ENCODE data around the gene PDGFRB. TPM values are rescaled to one million over a fixed set of nuclear protein-coding genes. Genes with fewer than 3 reads are reported as not detected.

The PDGFRB gene
- total RNA-seq: 86.6 TPM

DNA sequence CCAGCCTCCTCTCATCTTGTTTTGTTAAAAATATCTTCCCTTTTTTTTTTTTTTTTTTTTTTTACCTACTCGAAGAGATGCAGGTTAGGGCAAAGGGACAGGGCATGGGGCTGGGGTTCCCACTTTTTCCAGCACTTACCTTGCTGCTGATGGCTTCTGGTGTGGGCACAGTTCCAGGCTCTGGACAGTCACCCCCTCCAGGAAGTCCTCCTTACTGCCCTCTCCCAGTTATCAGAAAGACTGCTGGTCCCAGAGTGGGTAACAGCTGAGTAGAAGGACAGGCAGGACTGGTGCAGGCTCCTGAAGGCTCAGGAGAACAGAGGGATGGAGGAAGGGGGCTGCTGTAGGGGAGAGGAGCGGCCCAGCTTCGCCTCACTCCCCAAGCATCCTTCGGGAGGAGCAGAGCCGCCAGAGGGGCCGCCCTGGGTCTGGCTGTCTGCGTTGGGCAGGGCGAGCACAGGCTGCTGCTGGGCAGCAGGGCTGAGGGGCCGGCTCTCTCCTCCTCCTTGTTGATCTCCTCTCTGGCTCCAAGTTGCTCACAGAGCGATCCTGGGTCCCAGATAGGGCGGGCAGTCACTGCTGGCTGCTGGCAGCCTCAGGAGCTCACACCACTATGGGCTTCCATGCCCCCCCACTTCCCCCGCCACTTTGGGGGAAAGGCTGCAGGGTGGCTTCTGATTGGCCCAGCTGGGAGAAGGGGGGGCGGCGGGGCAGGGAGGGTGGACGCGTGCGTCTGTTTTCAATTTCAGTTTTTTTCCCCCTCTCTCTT lies at the start of gene PDGFRB:
PDGFRB (minus strand) TSS at position 588 of the 769 bp plus-strand sequence. CDS start 18,798 bp downstream, outside the sequence.
- Histone ChIP-seq H3K27me3 (ENCODE audit: control insufficient read depth in 3 of 3, insufficient read depth in 3 of 3, low read length in 3 of 3) (peaks cover 0 to 4% (median 0%) of the 10 kb centered on the region in 3 donors), H3K4me3 (ENCODE audit: low read length in 3 of 3) (peak within 1 kb of the TSS; percentile 59 to 77 (median 76)), H3K36me3 (ENCODE audit: control insufficient read depth in 3 of 3, insufficient read depth in 3 of 3, low read length in 3 of 3) (peaks cover 0 to 12% (median 5%) of the 10 kb centered on the region in 3 donors), H3K4me1 (ENCODE audit: control insufficient read depth in 3 of 3, insufficient read depth in 3 of 3, low read length in 3 of 3) (peaks cover 19 to 31% (median 31%) of the 10 kb centered on the region in 3 donors), H3K9ac (ENCODE audit: low read depth in 1 of 3, low read length in 3 of 3) (peak within 1 kb of the TSS; percentile 60 to 85 (median 61)), H3K27ac (ENCODE audit: low read depth, low read length) (peak within 1 kb of the TSS; percentile 82), H3K9me3 (ENCODE audit: control insufficient read depth in 3 of 3, low read length in 3 of 3) (no peaks in the 10 kb centered on the region)

DNA sequence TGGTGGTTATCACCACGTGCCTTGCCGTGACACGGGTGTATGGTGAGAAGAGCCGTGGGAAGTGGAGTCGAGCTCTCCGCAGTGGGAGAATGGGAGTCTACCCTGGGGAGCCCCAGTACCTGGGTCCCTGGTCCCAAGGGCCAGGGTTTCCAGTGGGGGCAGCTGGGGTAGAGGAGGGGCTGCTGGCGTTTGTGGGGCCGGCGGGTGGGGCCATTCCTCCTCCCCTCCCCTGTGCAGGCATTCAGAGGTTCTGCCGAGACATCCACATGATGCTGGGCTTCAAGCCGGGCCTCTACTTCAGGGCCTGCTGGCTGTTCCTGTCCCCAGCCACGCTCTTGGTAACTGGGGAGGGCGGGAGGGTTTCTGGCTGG lies 48.9 kb upstream of the PDGFRB start:
- no peak overlapping the region for H3K4me3 ChIP-seq (ENCODE audit: low read length in 3 of 3)
- no peak overlapping the region for H3K27ac ChIP-seq (ENCODE audit: low read depth, low read length)
- no peaks in the 10 kb centered on the region for H3K36me3 ChIP-seq (ENCODE audit: control insufficient read depth in 3 of 3, insufficient read depth in 3 of 3, low read length in 3 of 3)
- H3K4me1 ChIP-seq (ENCODE audit: control insufficient read depth in 3 of 3, insufficient read depth in 3 of 3, low read length in 3 of 3): no peaks in the 10 kb centered on the region
- H3K9me3 ChIP-seq (ENCODE audit: control insufficient read depth in 3 of 3, low read length in 3 of 3): no peaks in the 10 kb centered on the region
- no peak overlapping the region for H3K9ac ChIP-seq (ENCODE audit: low read depth in 1 of 3, low read length in 3 of 3)
- no peaks in the 10 kb centered on the region for H3K27me3 ChIP-seq (ENCODE audit: control insufficient read depth in 3 of 3, insufficient read depth in 3 of 3, low read length in 3 of 3)

DNA sequence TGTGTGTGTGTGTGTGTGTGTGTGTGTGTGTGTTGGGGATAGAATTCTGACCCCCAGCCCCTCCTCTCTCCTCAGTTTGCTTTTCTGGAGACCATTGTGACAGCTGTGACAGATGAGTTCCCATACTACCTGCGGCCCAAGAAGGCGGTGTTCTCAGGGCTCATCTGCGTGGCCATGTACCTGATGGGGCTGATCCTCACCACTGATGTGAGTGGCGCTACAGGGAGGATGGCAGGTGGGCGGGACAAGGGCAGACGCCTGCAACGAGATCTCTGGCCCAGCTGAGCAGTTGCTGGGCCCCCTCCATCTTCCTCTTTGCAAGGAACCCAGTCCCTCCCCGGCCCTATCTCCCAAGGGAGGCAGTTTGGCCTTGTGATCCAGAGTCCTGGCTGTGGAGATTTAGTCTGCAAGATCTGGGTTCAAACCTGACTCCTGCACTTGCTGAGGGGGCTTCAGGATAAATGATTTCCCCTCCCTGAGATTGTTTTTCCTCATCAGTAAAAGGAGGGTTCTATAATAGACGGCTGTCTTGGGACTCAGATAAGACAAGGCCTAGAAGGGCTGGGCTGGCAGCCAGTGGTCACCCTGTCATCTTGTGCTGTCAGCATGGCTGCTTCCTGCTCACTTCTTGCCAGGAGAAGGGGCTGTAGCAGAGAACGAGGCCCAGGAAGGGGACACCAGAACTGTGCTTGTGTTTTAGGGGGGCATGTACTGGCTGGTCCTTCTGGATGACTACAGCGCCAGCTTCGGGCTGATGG lies 48.4 kb upstream of the PDGFRB start:
- Histone ChIP-seq H3K4me1 (ENCODE audit: control insufficient read depth in 3 of 3, insufficient read depth in 3 of 3, low read length in 3 of 3) (no peaks in the 10 kb centered on the region), H3K36me3 (ENCODE audit: control insufficient read depth in 3 of 3, insufficient read depth in 3 of 3, low read length in 3 of 3) (no peaks in the 10 kb centered on the region), H3K9ac (ENCODE audit: low read depth in 1 of 3, low read length in 3 of 3) (no peak overlapping the region), H3K27ac (ENCODE audit: low read depth, low read length) (no peak overlapping the region), H3K9me3 (ENCODE audit: control insufficient read depth in 3 of 3, low read length in 3 of 3) (no peaks in the 10 kb centered on the region), H3K4me3 (ENCODE audit: low read length in 3 of 3) (no peak overlapping the region), H3K27me3 (ENCODE audit: control insufficient read depth in 3 of 3, insufficient read depth in 3 of 3, low read length in 3 of 3) (no peaks in the 10 kb centered on the region)

DNA sequence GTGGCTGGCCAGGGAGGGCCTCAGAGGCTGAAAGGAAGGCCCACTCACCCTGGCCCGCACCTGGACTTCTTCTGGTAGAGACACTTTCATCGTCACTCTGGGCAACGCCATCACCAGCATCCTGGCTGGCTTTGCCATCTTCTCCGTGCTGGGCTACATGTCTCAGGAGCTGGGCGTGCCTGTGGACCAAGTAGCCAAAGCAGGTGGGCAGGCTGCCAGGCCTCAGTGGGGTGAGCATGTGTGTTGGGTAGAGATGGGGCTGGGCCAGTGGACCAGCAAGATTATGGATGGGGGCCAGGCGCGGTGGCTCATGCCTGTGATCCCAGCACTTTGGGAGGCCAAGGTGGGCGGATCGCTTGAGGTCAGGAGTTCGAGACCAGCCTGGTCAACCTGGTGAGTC lies 46.9 kb upstream of the PDGFRB start:
- H3K27ac ChIP-seq (ENCODE audit: low read depth, low read length): no peak overlapping the region
- H3K9ac ChIP-seq (ENCODE audit: low read depth in 1 of 3, low read length in 3 of 3): no peak overlapping the region
- no peaks in the 10 kb centered on the region for H3K9me3 ChIP-seq (ENCODE audit: control insufficient read depth in 3 of 3, low read length in 3 of 3)
- no peaks in the 10 kb centered on the region for H3K36me3 ChIP-seq (ENCODE audit: control insufficient read depth in 3 of 3, insufficient read depth in 3 of 3, low read length in 3 of 3)
- H3K27me3 ChIP-seq (ENCODE audit: control insufficient read depth in 3 of 3, insufficient read depth in 3 of 3, low read length in 3 of 3): no peaks in the 10 kb centered on the region
- H3K4me3 ChIP-seq (ENCODE audit: low read length in 3 of 3): no peak overlapping the region
- H3K4me1 ChIP-seq (ENCODE audit: control insufficient read depth in 3 of 3, insufficient read depth in 3 of 3, low read length in 3 of 3): no peaks in the 10 kb centered on the region

DNA sequence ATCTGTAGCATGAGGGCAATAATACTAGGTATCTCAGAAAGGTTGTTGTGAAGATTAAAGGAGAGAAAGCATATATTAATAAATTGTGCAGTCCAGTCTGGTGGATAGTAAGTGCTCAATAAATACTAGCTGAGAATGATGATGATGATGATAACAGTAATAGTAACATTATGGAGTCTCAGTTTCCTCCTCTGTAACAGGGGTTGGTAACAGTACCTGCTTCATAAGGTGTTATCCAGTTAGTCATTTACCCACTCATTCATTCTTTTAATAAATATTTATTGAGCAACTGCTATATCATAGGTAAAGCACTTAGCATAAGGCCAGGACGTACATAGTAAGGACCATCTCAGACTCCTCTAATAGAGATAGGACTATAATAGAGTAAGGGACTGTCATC lies 41.8 kb upstream of the PDGFRB start:
- Histone ChIP-seq H3K4me3 (ENCODE audit: low read length in 3 of 3) (no peak overlapping the region), H3K27ac (ENCODE audit: low read depth, low read length) (no peak overlapping the region), H3K4me1 (ENCODE audit: control insufficient read depth in 3 of 3, insufficient read depth in 3 of 3, low read length in 3 of 3) (peaks cover 0 to 7% (median 5%) of the 10 kb centered on the region in 3 donors), H3K27me3 (ENCODE audit: control insufficient read depth in 3 of 3, insufficient read depth in 3 of 3, low read length in 3 of 3) (no peaks in the 10 kb centered on the region), H3K9ac (ENCODE audit: low read depth in 1 of 3, low read length in 3 of 3) (no peak overlapping the region), H3K36me3 (ENCODE audit: control insufficient read depth in 3 of 3, insufficient read depth in 3 of 3, low read length in 3 of 3) (no peaks in the 10 kb centered on the region), H3K9me3 (ENCODE audit: control insufficient read depth in 3 of 3, low read length in 3 of 3) (no peaks in the 10 kb centered on the region)

DNA sequence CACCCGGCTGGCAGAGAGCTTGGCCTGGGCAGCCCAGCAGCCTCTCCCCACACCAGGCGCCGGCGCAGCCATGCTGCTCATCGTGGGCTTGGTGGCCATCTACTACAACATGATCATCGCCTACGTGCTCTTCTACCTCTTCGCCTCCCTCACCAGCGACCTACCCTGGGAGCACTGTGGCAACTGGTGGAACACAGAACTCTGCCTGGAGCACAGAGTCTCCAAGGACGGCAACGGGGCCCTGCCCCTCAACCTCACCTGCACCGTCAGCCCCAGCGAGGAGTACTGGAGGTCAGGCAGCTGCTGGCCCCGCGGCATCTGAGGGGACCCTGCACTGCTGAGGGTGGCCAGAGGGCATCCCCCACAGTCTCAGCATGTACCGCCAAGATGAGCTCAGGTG lies 41.3 kb upstream of the PDGFRB start:
- Histone ChIP-seq H3K27ac (ENCODE audit: low read depth, low read length) (no peak overlapping the region), H3K27me3 (ENCODE audit: control insufficient read depth in 3 of 3, insufficient read depth in 3 of 3, low read length in 3 of 3) (no peaks in the 10 kb centered on the region), H3K4me1 (ENCODE audit: control insufficient read depth in 3 of 3, insufficient read depth in 3 of 3, low read length in 3 of 3) (peaks cover 0 to 7% (median 5%) of the 10 kb centered on the region in 3 donors), H3K9me3 (ENCODE audit: control insufficient read depth in 3 of 3, low read length in 3 of 3) (no peaks in the 10 kb centered on the region), H3K4me3 (ENCODE audit: low read length in 3 of 3) (no peak overlapping the region), H3K36me3 (ENCODE audit: control insufficient read depth in 3 of 3, insufficient read depth in 3 of 3, low read length in 3 of 3) (no peaks in the 10 kb centered on the region), H3K9ac (ENCODE audit: low read depth in 1 of 3, low read length in 3 of 3) (no peak overlapping the region)

DNA sequence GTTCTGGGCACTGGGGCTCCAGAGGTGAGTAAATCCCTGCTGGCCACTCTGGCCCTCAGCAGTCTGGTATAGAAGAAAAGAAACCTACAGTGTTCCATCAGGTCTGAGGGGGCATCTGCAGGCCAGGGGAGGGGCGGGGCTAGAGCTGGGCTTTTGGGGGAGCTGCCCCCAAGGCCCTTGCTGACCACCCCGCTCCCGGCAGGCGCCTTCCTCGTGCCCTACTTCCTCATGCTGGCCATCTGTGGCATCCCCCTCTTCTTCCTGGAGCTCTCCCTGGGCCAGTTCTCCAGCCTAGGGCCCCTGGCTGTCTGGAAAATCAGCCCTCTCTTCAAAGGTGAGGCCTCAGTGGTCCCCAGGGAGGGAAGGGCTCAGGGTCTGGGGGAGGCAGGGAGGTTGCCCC lies 40.9 kb upstream of the PDGFRB start:
- Histone ChIP-seq H3K36me3 (ENCODE audit: control insufficient read depth in 3 of 3, insufficient read depth in 3 of 3, low read length in 3 of 3) (no peaks in the 10 kb centered on the region), H3K9me3 (ENCODE audit: control insufficient read depth in 3 of 3, low read length in 3 of 3) (no peaks in the 10 kb centered on the region), H3K4me1 (ENCODE audit: control insufficient read depth in 3 of 3, insufficient read depth in 3 of 3, low read length in 3 of 3) (peaks cover 0 to 7% (median 5%) of the 10 kb centered on the region in 3 donors), H3K27me3 (ENCODE audit: control insufficient read depth in 3 of 3, insufficient read depth in 3 of 3, low read length in 3 of 3) (no peaks in the 10 kb centered on the region), H3K4me3 (ENCODE audit: low read length in 3 of 3) (no peak overlapping the region), H3K27ac (ENCODE audit: low read depth, low read length) (no peak overlapping the region), H3K9ac (ENCODE audit: low read depth in 1 of 3, low read length in 3 of 3) (no peak overlapping the region)

DNA sequence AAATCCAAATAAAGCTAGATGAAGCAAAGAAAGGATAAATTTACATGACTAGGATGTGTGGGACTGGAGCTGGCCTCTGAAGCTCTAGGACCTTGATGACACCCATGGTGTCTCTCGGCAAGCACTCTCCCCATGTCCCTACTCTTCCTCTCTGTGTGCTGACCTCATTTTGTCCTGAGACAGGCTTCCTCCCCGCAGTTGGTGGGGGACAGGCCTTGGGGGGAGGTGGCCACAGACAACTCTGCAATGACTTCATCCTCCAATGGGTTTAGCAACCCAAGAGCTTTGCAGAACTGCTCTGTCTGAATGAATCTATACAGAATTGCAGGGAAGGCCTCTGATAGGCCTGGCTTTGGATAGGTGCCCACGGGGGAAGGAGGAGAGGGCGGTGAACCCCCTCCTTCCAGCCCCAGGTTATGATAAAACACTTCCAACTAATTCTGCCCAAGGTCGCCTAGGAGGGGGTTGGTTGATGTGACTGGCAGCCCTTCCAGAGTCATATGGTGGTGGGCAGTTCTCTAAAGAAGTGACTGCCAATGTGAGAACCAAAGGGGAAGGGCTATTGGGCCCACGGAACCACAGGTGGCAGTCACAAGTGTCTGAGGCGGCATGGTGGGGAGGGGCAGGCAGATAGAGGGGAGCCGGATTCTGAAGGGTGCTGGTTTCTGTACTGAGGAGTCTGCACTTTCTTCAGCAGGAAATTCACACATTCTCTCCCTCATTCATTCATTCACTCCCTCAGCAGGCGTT lies 40.3 kb upstream of the PDGFRB start:
- Histone ChIP-seq H3K9me3 (ENCODE audit: control insufficient read depth in 3 of 3, low read length in 3 of 3) (no peaks in the 10 kb centered on the region), H3K27ac (ENCODE audit: low read depth, low read length) (no peak overlapping the region), H3K27me3 (ENCODE audit: control insufficient read depth in 3 of 3, insufficient read depth in 3 of 3, low read length in 3 of 3) (peaks cover 0 to under 1% (median 0%) of the 10 kb centered on the region in 3 donors), H3K4me1 (ENCODE audit: control insufficient read depth in 3 of 3, insufficient read depth in 3 of 3, low read length in 3 of 3) (peaks cover 0 to 7% (median 5%) of the 10 kb centered on the region in 3 donors), H3K4me3 (ENCODE audit: low read length in 3 of 3) (no peak overlapping the region), H3K36me3 (ENCODE audit: control insufficient read depth in 3 of 3, insufficient read depth in 3 of 3, low read length in 3 of 3) (no peaks in the 10 kb centered on the region), H3K9ac (ENCODE audit: low read depth in 1 of 3, low read length in 3 of 3) (no peak overlapping the region)

DNA sequence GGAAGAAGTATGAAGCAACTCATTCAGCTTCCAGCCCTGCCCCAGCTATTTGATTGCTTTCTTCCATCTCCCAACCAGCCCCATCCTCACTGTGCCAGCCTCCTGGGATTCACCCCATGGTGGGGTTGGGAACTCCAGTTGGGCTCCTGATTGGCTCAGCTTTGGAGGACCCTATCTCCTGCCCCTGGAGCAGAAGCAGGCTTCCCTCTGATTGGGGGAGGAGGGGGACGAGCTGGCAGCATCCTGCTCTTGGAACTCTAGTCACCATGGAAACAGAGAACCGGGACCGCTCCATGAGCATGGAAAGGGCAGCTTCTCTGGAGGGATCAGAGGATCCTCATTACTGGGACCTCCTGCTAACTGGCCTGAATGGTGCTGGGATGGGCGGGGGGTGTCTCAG lies 36.8 kb upstream of the PDGFRB start:
- H3K36me3 ChIP-seq (ENCODE audit: control insufficient read depth in 3 of 3, insufficient read depth in 3 of 3, low read length in 3 of 3): no peaks in the 10 kb centered on the region
- no peak overlapping the region for H3K4me3 ChIP-seq (ENCODE audit: low read length in 3 of 3)
- peaks cover 8 to 16% (median 12%) of the 10 kb centered on the region in 3 donors for H3K27me3 ChIP-seq (ENCODE audit: control insufficient read depth in 3 of 3, insufficient read depth in 3 of 3, low read length in 3 of 3)
- H3K27ac ChIP-seq (ENCODE audit: low read depth, low read length): no peak overlapping the region
- H3K9me3 ChIP-seq (ENCODE audit: control insufficient read depth in 3 of 3, low read length in 3 of 3): no peaks in the 10 kb centered on the region
- H3K4me1 ChIP-seq (ENCODE audit: control insufficient read depth in 3 of 3, insufficient read depth in 3 of 3, low read length in 3 of 3): peaks cover 12 to 35% (median 22%) of the 10 kb centered on the region in 3 donors
- H3K9ac ChIP-seq (ENCODE audit: low read depth in 1 of 3, low read length in 3 of 3): no peak overlapping the region
